K562 (cell line): Measurements from ENCODE around the gene CACNA1C. TPM values are rescaled to one million over a fixed set of nuclear protein-coding genes. Genes with fewer than 3 reads are reported as not detected.

Experiments
- ATAC-seq: fragments of 200-7000 bp; cut with Tn5 transposase; 3 replicates; pipeline ENCODE4 v1.9.1; 2020; ENCODE audit warnings: moderate library complexity
- BruUV-seq: library from RNA; stranded (reverse); fragments of 400-500 nt; replicated peaks from 2 replicates; lab custom pipeline; 2021; lab: Mats Ljungman, UMichigan
- CTCF ChIA-PET: fragments of 300-600 bp; formaldehyde crosslinking; extraction: SDS; loops from one replicate; lab custom pipeline; 2021; ENCODE audit warnings: low intra/inter-chr PET ratio; lab: Yijun Ruan, JAX
- POLR2A ChIA-PET: fragments of 300-600, 350-650 bp; sonication (Branson Sonifier 250); formaldehyde crosslinking; extraction: SDS; loops from one replicate; lab custom pipeline; 2021; ENCODE audit warnings: antibody characterized with exemption, inconsistent platforms; lab: Yijun Ruan, JAX
- DNase-seq, 4 experiments: peaks; one replicate each; pipeline versions ENCODE4 v3.0.0 to v3.0.0-alpha.2; 2011 to 2018; ENCODE audit warnings: low spot score in 3 of 4, mixed read lengths in 3 of 4; ENCODE audit errors: extremely low read depth in 1 of 4
- FAIRE-seq: peaks from 2 replicates; lab custom pipeline; 2011; peaks lifted over from hg19 to GRCh38; lab: Jason Lieb, UNC
- H2AFZ ChIP-seq: 2 replicates; pipeline ENCODE4 v1.6.0; 2011; ENCODE audit warnings: low read depth, low read length, control low read depth, inconsistent platforms
- H3K27ac ChIP-seq: fragments of 200-600 bp; 3 replicates; pipeline ENCODE4 v1.8.0; 2011; ENCODE audit warnings: low read depth, mild to moderate bottlenecking, control low read depth, inconsistent platforms, low read length, moderate library complexity, mixed read lengths; ENCODE audit errors: extremely low read depth
- H3K27me3 ChIP-seq, 2 experiments: fragments of 300-600 bp in 1 of 2; 2 replicates in 1 of 2; 3 replicates in 1 of 2; pipeline versions ENCODE4 v1.6.0 to v1.8.0; 2011; ENCODE audit warnings: inconsistent platforms in 2 of 2, low read length in 2 of 2, mild to moderate bottlenecking in 1 of 2, mixed read lengths in 1 of 2, moderate library complexity in 1 of 2; ENCODE audit not compliant: control insufficient read depth in 2 of 2, insufficient read depth in 2 of 2
- H3K36me3 ChIP-seq: fragments of 300-600 bp; 3 replicates; pipeline ENCODE4 v1.8.0; 2011; ENCODE audit warnings: mild to moderate bottlenecking, low read length, inconsistent platforms; ENCODE audit not compliant: control insufficient read depth, insufficient read depth
- H3K4me1 ChIP-seq, 2 experiments: fragments of 200-600 bp in 1 of 2; replicated peaks in 1 of 2; 2 replicates in 1 of 2; 3 replicates in 1 of 2; pipeline versions ENCODE4 v1.5.1 to v1.8.0; 2011; ENCODE audit warnings: inconsistent platforms in 2 of 2, low read length in 2 of 2, mild to moderate bottlenecking in 1 of 2, mixed read lengths in 1 of 2, moderate library complexity in 1 of 2; ENCODE audit not compliant: control insufficient read depth in 2 of 2, insufficient read depth in 2 of 2
- H3K4me2 ChIP-seq: 2 replicates; pipeline ENCODE4 v1.6.1; 2011; ENCODE audit warnings: low read length, control low read depth, inconsistent platforms, mixed read lengths; ENCODE audit not compliant: insufficient read depth
- H3K4me3 ChIP-seq: fragments of 200-600 bp; sonication (generic), shearing (Covaris generic); 2 replicates; pipeline ENCODE4 v1.5.1; 2016; ENCODE audit warnings: control low read depth, inconsistent platforms
- H3K79me2 ChIP-seq: fragments of 200-600 bp; 3 replicates; pipeline ENCODE4 v1.8.0; 2011; ENCODE audit warnings: low read length, inconsistent platforms; ENCODE audit not compliant: control insufficient read depth, insufficient read depth
- H3K9ac ChIP-seq, 2 experiments: 2 replicates each; pipeline versions ENCODE4 v1.6.0 to v1.6.1; 2011; ENCODE audit warnings: low read depth in 2 of 2, low read length in 2 of 2, control low read depth in 1 of 2, inconsistent platforms in 1 of 2, mild to moderate bottlenecking in 1 of 2, mixed read lengths in 1 of 2; ENCODE audit not compliant: insufficient read depth in 1 of 2
- H3K9me1 ChIP-seq: one replicate; pipeline ENCODE4 v1.6.0; 2011; ENCODE audit warnings: inconsistent platforms, mild to moderate bottlenecking, low read length, moderate library complexity; ENCODE audit not compliant: control insufficient read depth, insufficient read depth
- H3K9me3 ChIP-seq: replicated peaks from 2 replicates; pipeline ENCODE4 v1.5.1; 2011; ENCODE audit warnings: low read depth, low read length, inconsistent platforms; ENCODE audit not compliant: control insufficient read depth, insufficient read depth
- H4K20me1 ChIP-seq: replicated peaks from 2 replicates; pipeline ENCODE4 v1.6.1; 2011; ENCODE audit warnings: low read length, inconsistent platforms, mixed read lengths; ENCODE audit not compliant: control insufficient read depth, insufficient read depth
- FOXA1 ChIP-seq: fragments of 450-650 bp; IDR thresholded peaks from 2 replicates; pipeline ENCODE4 v1.6.1; 2016; ENCODE audit warnings: mild to moderate bottlenecking, borderline replicate concordance
- MBD2 ChIP-seq: sonication (generic); IDR thresholded peaks from 2 replicates; pipeline ENCODE4 v1.6.1; 2016; ENCODE audit warnings: low read depth, borderline replicate concordance
- NRF1 ChIP-seq, 2 experiments: fragments of 450-650 bp; IDR thresholded peaks in 1 of 2; conservative IDR thresholded peaks in 1 of 2; 2 replicates each; pipeline ENCODE4 v1.6.1; 2014; ENCODE audit warnings: mild to moderate bottlenecking in 2 of 2
- RCOR1 ChIP-seq, 2 experiments: IDR thresholded peaks; 2 replicates each; pipeline ENCODE4 v1.6.1; 2012; ENCODE audit warnings: low read depth in 2 of 2, low read length in 2 of 2, borderline replicate concordance in 1 of 2, improper control_type of control experiment in 1 of 2
- SREBF1 ChIP-seq: fragments of 150-350 bp; IDR thresholded peaks from 2 replicates; pipeline ENCODE4 v1.6.1; 2014; ENCODE audit warnings: antibody characterized with exemption, low read depth, low read length, borderline replicate concordance
- SRSF3 ChIP-seq: fragments of 200-400 bp; formaldehyde crosslinking; IDR thresholded peaks from 2 replicates; pipeline ENCODE4 v1.6.1; 2016; ENCODE audit warnings: mild to moderate bottlenecking, low read length, moderate library complexity; ENCODE audit not compliant: insufficient read depth
- TAL1 ChIP-seq: fragments of 450-650 bp; IDR thresholded peaks from 2 replicates; pipeline ENCODE4 v1.6.1; 2016; ENCODE audit warnings: mild to moderate bottlenecking
- TCF3 ChIP-seq: sonication (generic); formaldehyde crosslinking; IDR thresholded peaks from 2 replicates; pipeline ENCODE4 v1.4.0; 2020; ENCODE audit warnings: mild to moderate bottlenecking, missing genetic modification reagents
- U2AF2 ChIP-seq: fragments of 200-400 bp; formaldehyde crosslinking; optimal IDR thresholded peaks from 2 replicates; pipeline ENCODE3; 2017; ENCODE audit warnings: low read depth, mild to moderate bottlenecking, low read length
- ZEB2 ChIP-seq: fragments of 450-650 bp; IDR thresholded peaks from 2 replicates; pipeline ENCODE4 v1.6.1; 2016
- ZNF197 ChIP-seq: fragments of 200-800 bp; sonication (Bioruptor generic); IDR thresholded peaks from 2 replicates; pipeline ENCODE4 v1.6.1; 2016; ENCODE audit warnings: low read depth, missing genetic modification characterization, missing compliant biosample characterization
- WGBS: fragments of 100-300 bp; shearing (Covaris generic); methylation state at CpG from one replicate; pipeline ENCODE4 v1.1.6; 2016; ENCODE audit warnings: low coverage, mixed read lengths; ENCODE audit not compliant: insufficient coverage; ENCODE audit errors: missing lambda C conversion rate; 5-methylcytosine and 5-hydroxymethylcytosine counted together
- in situ Hi-C: fragments of 300-500 bp; cut with MboI; formaldehyde crosslinking; loops from 4 replicates; pipeline ENCODE4 v1.15.0; 2018; ENCODE audit warnings: inconsistent platforms, mixed read lengths
- intact Hi-C: fragments of 100-400 bp; cut with micrococcal nuclease; formaldehyde crosslinking; loops from 2 replicates; pipeline ENCODE4 v1.14.2; 2022
- polyA plus RNA-seq, 8 experiments: library from polyadenylated mRNA; depleted of rRNA in 4 of 8; stranded (reverse) in 5 of 8; unstranded in 3 of 8; fragments of >200 nt; fragmentation: Nextera tagmentation in 2 of 8; fragmentation: Illumina TruSeq in 1 of 8; extraction: Ambion mirVana in 2 of 8; extraction: Trizol in 1 of 8; gene quantifications; 2 replicates each; pipeline versions ENCODE4 v1.2.1 to v1.2.3, GENCODE V29; 2011 to 2014; ENCODE audit warnings: inconsistent platforms in 1 of 8, missing spikeins in 1 of 8
- total RNA-seq, 7 experiments: library from RNA; depleted of rRNA in 6 of 7; stranded (reverse); fragments of >200 nt in 6 of 7; fragmentation: Illumina TruSeq in 2 of 7; extraction: Trizol in 2 of 7; gene quantifications; 2 replicates each; pipeline versions ENCODE4 v1.2.1 to v1.2.3, GENCODE V29; 2011 to 2021; ENCODE audit warnings: low replicate concordance in 1 of 7
- TF ChIP-seq, protein P1 (sequence below): fragments of 250-450 bp; sonication (Bioruptor Pico); IDR thresholded peaks from 2 replicates; pipeline ENCODE4 v1.9.0; 2021; ENCODE audit warnings: mild to moderate bottlenecking, inconsistent platforms
- TF ChIP-seq, protein P2 (sequence below): fragments of 450-650 bp; formaldehyde crosslinking; IDR thresholded peaks from 2 replicates; pipeline ENCODE4 v1.4.0; 2022; ENCODE audit warnings: missing genetic modification characterization
- TF ChIP-seq, protein P3 (sequence below): fragments of 200-400 bp; formaldehyde crosslinking; IDR thresholded peaks from 2 replicates; pipeline ENCODE4 v1.6.1; 2017; ENCODE audit warnings: mild to moderate bottlenecking, low read depth, low read length, moderate library complexity
- TF ChIP-seq, protein P4 (sequence below): fragments of 250-450 bp; sonication (Bioruptor Pico); IDR thresholded peaks from 2 replicates; pipeline ENCODE4 v1.5.1; 2021; ENCODE audit warnings: mild to moderate bottlenecking

Gene CACNA1C
- total and polyA plus RNA-seq, 9 of the 15 experiments (the other 6 are each of a cell fraction or from before 2014, with no cell fraction given): not detected

DNA sequence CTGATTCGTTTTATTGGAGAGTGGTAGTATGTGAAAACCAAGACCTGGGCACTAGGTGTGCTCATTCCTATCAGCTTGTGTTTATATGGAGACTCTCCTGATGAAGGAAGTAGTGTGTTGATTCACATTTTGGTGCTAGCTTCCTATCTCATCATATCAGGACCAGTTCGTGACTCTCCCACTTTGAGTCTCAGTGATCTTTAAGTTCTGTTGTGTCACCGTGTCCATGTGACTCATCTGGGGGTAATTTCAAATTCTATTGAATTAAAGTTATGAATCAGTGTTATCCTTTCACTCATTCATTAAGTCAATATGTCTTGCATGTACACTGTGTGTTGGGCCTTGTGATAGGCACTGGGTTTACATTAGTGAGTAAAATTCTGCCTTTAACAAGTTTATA is 180.2 kb downstream of the CACNA1C start (continued):
- TF ChIP-seq, protein P1, sequence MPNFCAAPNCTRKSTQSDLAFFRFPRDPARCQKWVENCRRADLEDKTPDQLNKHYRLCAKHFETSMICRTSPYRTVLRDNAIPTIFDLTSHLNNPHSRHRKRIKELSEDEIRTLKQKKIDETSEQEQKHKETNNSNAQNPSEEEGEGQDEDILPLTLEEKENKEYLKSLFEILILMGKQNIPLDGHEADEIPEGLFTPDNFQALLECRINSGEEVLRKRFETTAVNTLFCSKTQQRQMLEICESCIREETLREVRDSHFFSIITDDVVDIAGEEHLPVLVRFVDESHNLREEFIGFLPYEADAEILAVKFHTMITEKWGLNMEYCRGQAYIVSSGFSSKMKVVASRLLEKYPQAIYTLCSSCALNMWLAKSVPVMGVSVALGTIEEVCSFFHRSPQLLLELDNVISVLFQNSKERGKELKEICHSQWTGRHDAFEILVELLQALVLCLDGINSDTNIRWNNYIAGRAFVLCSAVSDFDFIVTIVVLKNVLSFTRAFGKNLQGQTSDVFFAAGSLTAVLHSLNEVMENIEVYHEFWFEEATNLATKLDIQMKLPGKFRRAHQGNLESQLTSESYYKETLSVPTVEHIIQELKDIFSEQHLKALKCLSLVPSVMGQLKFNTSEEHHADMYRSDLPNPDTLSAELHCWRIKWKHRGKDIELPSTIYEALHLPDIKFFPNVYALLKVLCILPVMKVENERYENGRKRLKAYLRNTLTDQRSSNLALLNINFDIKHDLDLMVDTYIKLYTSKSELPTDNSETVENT: no peak
- TF ChIP-seq, protein P2, sequence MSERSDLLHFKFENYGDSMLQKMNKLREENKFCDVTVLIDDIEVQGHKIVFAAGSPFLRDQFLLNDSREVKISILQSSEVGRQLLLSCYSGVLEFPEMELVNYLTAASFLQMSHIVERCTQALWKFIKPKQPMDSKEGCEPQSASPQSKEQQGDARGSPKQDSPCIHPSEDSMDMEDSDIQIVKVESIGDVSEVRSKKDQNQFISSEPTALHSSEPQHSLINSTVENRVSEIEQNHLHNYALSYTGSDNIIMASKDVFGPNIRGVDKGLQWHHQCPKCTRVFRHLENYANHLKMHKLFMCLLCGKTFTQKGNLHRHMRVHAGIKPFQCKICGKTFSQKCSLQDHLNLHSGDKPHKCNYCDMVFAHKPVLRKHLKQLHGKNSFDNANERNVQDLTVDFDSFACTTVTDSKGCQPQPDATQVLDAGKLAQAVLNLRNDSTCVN: no peak
- no peak for TF ChIP-seq TCF3 (CRISPR knock-in tag)

DNA sequence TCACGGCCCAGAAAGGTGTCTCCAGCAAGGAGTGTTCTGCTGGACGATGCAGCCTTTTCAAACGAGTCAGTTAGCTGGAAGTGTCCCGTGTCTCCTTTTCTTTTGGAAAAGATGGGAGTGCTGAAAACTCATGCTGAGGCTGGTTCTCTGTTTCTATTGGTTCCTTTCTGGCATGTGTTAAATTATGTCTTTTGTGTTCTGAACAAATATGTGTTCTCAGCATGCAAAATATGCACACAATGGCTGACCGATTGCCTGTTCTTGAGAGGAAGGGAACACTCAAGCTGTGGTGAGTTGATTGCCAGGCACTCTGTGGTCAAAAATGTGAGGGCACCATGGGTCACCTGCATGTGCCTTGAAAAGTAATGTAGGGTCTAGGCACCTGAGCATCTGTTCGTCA is 181.3 kb downstream of the CACNA1C start:
- no peak for FAIRE-seq
- Histone ChIP-seq H3K9ac (no peak overlapping the region), H3K4me3 (no peak overlapping the region), H4K20me1 (no peaks in the 10 kb centered on the region), H3K27ac (no peak overlapping the region), H3K9me1 (no peaks in the 10 kb centered on the region), H3K9me3 (no peaks in the 10 kb centered on the region), H3K4me1 (peaks cover 0 to 8% of the 10 kb centered on the region in 2 experiments; a peak in 2 of 5 replicates), H3K27me3 (peaks cover 0 to 11% of the 10 kb centered on the region in 2 experiments; a peak in 3 of 5 replicates), H3K79me2 (no peaks in the 10 kb centered on the region), H3K4me2 (no peak overlapping the region), H2AFZ (no peak overlapping the region), H3K36me3 (no peaks in the 10 kb centered on the region)
- CTCF ChIA-PET: no interaction called here
- no TSS peak for BruUV-seq
- DNase-seq: no peak
- in situ Hi-C loops (no loop called here), intact Hi-C loops (no loop called here)
- POLR2A ChIA-PET: no interaction called here
- no peak for ATAC-seq
- 2% methylated on average over 6 of the region's 6 CpGs for WGBS
- TF ChIP-seq SRSF3 (no peak), TAL1 (no peak), NRF1 (conservative IDR thresholded peaks at IDR 0.05 in 1 of 2, IDR thresholded peaks at IDR 0.05 in 1 of 2) (no peak), RCOR1 (IDR thresholded peaks at IDR 0.05; ENCODE audit: borderline replicate concordance in 1 of 2, low read depth in 2 of 2, low read length in 2 of 2) (no peak), U2AF2 (no peak), ZNF197 (CRISPR knock-in tag) (no peak), SREBF1 (no peak), ZEB2 (no peak), MBD2 (no peak), FOXA1 (no peak)
- TF ChIP-seq, protein P3, sequence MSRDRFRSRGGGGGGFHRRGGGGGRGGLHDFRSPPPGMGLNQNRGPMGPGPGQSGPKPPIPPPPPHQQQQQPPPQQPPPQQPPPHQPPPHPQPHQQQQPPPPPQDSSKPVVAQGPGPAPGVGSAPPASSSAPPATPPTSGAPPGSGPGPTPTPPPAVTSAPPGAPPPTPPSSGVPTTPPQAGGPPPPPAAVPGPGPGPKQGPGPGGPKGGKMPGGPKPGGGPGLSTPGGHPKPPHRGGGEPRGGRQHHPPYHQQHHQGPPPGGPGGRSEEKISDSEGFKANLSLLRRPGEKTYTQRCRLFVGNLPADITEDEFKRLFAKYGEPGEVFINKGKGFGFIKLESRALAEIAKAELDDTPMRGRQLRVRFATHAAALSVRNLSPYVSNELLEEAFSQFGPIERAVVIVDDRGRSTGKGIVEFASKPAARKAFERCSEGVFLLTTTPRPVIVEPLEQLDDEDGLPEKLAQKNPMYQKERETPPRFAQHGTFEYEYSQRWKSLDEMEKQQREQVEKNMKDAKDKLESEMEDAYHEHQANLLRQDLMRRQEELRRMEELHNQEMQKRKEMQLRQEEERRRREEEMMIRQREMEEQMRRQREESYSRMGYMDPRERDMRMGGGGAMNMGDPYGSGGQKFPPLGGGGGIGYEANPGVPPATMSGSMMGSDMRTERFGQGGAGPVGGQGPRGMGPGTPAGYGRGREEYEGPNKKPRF: no peak
- TF ChIP-seq, protein P4, sequence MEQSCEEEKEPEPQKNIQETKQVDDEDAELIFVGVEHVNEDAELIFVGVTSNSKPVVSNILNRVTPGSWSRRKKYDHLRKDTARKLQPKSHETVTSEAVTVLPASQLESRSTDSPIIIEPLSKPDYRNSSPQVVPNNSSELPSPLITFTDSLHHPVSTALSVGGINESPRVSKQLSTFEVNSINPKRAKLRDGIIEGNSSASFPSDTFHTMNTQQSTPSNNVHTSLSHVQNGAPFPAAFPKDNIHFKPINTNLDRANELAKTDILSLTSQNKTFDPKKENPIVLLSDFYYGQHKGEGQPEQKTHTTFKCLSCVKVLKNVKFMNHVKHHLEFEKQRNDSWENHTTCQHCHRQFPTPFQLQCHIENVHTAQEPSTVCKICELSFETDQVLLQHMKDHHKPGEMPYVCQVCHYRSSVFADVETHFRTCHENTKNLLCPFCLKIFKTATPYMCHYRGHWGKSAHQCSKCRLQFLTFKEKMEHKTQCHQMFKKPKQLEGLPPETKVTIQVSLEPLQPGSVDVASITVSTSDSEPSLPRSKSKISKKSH (CRISPR knock-in tag): no peak
